ENCODE data around the gene LIN54. TPM values are rescaled to one million over a fixed set of nuclear protein-coding genes. Genes with fewer than 3 reads are reported as not detected.

LIN54 gene
- total and polyA plus RNA-seq, 4 donors = 2.0 to 17.1 (median 5.2) TPM

GRCh38 chr4:82900411-82901182 lies 110.0 kb downstream of the LIN54 start, which contains the start of gene THAP9:
Gene THAP9 (plus strand): TSS chr4:82900735. CDS start chr4:82900803, 68 bp downstream.
- TF ChIP-seq MAX (IDR thresholded peaks at IDR 0.05) = peak; percentile 47
- TF ChIP-seq CTCF (IDR thresholded peaks at IDR 0.05; ENCODE audit: low read depth, low read length, missing input control) = no peak
- TF ChIP-seq ATF3 (IDR thresholded peaks at IDR 0.05) = no peak
- TF ChIP-seq FOXA1 (IDR thresholded peaks at IDR 0.05) = no peak
- TF ChIP-seq JUND (IDR thresholded peaks at IDR 0.05) = peak in 1 of 2 donors; percentile 69
- no peak for TF ChIP-seq HNF4G (IDR thresholded peaks at IDR 0.05)
- TF ChIP-seq HNF4A (conservative IDR thresholded peaks at IDR 0.05) = peak; percentile 3 to 11
- TF ChIP-seq YY1 (IDR thresholded peaks at IDR 0.05) = peak; percentile 86
- peak in 1 of 2 donors; percentile 24 for TF ChIP-seq EGR1 (IDR thresholded peaks at IDR 0.05; ENCODE audit: low read depth in 2 of 2)
- no peak for TF ChIP-seq FOXA2 (IDR thresholded peaks at IDR 0.05)
- TF ChIP-seq RAD21 (IDR thresholded peaks at IDR 0.05) = peak; percentile 27 to 32
- TF ChIP-seq REST (IDR thresholded peaks at IDR 0.05) = peak; percentile 80
- peak; percentile 81 to 84 for TF ChIP-seq RXRA (IDR thresholded peaks at IDR 0.05)
- peak; percentile 90 for TF ChIP-seq SP1 (IDR thresholded peaks at IDR 0.05)
- TF ChIP-seq NR2F2 (IDR thresholded peaks at IDR 0.05) = peak; percentile 33
- peak; percentile 89 for TF ChIP-seq TAF1 (conservative IDR thresholded peaks at IDR 0.05)
- TF ChIP-seq ZBTB33 (IDR thresholded peaks at IDR 0.05) = peak; percentile 96
- peak; percentile 52 to 89 for TF ChIP-seq GABPA (IDR thresholded peaks at IDR 0.05 in 1 of 2, conservative IDR thresholded peaks at IDR 0.05 in 1 of 2)
- no peaks in the 10 kb centered on the region for H3K9me3 ChIP-seq (ENCODE audit: control insufficient read depth in 4 of 4, low read length in 3 of 4)
- peak within 1 kb of the TSS; percentile 97 to 100 for H3K27ac ChIP-seq (ENCODE audit: low read depth in 1 of 2, low read length in 2 of 2)
- peaks cover 0 to 6% (median under 1%) of the 10 kb centered on the region in 4 donors for H3K36me3 ChIP-seq (ENCODE audit: control insufficient read depth in 4 of 4, insufficient read depth in 3 of 4, low read depth in 1 of 4, low read length in 3 of 4)
- no peaks in the 10 kb centered on the region for H3K27me3 ChIP-seq (ENCODE audit: control insufficient read depth in 4 of 4, insufficient read depth in 4 of 4, low read length in 3 of 4)
- DNase-seq (ENCODE audit: low spot score) = peak; percentile 94
- H3K4me1 ChIP-seq (ENCODE audit: control insufficient read depth in 4 of 4, insufficient read depth in 4 of 4, low read length in 3 of 4) = peaks cover 3 to 29% (median 9%) of the 10 kb centered on the region in 4 donors
- peak within 1 kb of the TSS; percentile 68 to 99 (median 81) for H3K4me3 ChIP-seq (ENCODE audit: low read depth in 1 of 3, low read length in 3 of 3)
- under 1% methylated on average over 67 of the region's 67 CpGs for WGBS
- peak within 1 kb of the TSS; percentile 95 to 99 for H3K9ac ChIP-seq (ENCODE audit: low read depth in 1 of 2, low read length in 2 of 2)
